Neural progenitor cell (in vitro differentiated cells): Measurements from ENCODE around the gene TOGARAM1. TPM values are rescaled to one million over a fixed set of nuclear protein-coding genes. Genes with fewer than 3 reads are reported as not detected.
A peak's percentile ranks its signal among the peaks of the same experiment; 100 is the strongest.

Source experiments
- DNase-seq: peaks from one replicate; pipeline ENCODE4 v3.0.0-alpha.2; 2016; ENCODE audit warnings: low spot score
- H2AFZ ChIP-seq: fragments of 200-600 bp; sonication (generic); replicated peaks from 2 replicates; pipeline ENCODE4 v1.6.1; 2016; ENCODE audit warnings: antibody characterized with exemption
- H3F3A ChIP-seq: fragments of 200-600 bp; sonication (generic); 2 replicates; pipeline ENCODE4 v1.6.1; 2016; ENCODE audit warnings: antibody characterized with exemption, low read depth
- H3K27ac ChIP-seq: fragments of 200-600 bp; sonication (generic); 2 replicates; pipeline ENCODE4 v1.5.1; 2016; ENCODE audit warnings: mild to moderate bottlenecking
- H3K27me3 ChIP-seq: fragments of 200-600 bp; sonication (generic); 2 replicates; pipeline ENCODE4 v1.6.1; 2016; ENCODE audit warnings: mild to moderate bottlenecking, moderate library complexity
- H3K36me3 ChIP-seq: fragments of 200-600 bp; sonication (generic); 2 replicates; pipeline ENCODE4 v1.5.1; 2016
- H3K4me1 ChIP-seq: fragments of 200-600 bp; sonication (generic); 2 replicates; pipeline ENCODE4 v1.6.1; 2016; ENCODE audit warnings: mixed run types
- H3K4me2 ChIP-seq: fragments of 200-600 bp; sonication (generic); 2 replicates; pipeline ENCODE4 v1.6.1; 2016
- H3K4me3 ChIP-seq: fragments of 200-600 bp; sonication (generic); 2 replicates; pipeline ENCODE4 v1.5.1; 2016
- H3K79me2 ChIP-seq: fragments of 200-600 bp; sonication (generic); 2 replicates; pipeline ENCODE4 v1.6.1; 2016; ENCODE audit warnings: low read depth
- H3K9ac ChIP-seq: fragments of 200-600 bp; sonication (generic); 2 replicates; pipeline ENCODE4 v1.6.1; 2016
- H3K9me3 ChIP-seq: fragments of 200-600 bp; sonication (generic); 2 replicates; pipeline ENCODE4 v1.5.1; 2016; ENCODE audit warnings: low read depth
- H4K20me1 ChIP-seq: fragments of 200-600 bp; sonication (generic); 2 replicates; pipeline ENCODE4 v1.6.1; 2016; ENCODE audit warnings: low read depth
- H3K27ac Mint-ChIP-seq: 3 replicates; pipeline ENCODE4 v1.8.0; 2021; ENCODE audit warnings: mixed read lengths
- H3K27me3 Mint-ChIP-seq: 2 replicates; pipeline ENCODE4 v1.8.0; 2022; ENCODE audit warnings: low read depth, mild to moderate bottlenecking, inconsistent platforms, moderate library complexity, mixed read lengths; ENCODE audit not compliant: insufficient read depth
- H3K36me3 Mint-ChIP-seq: 3 replicates; pipeline ENCODE4 v1.8.0; 2021; ENCODE audit warnings: mixed read lengths
- H3K4me1 Mint-ChIP-seq: 3 replicates; pipeline ENCODE4 v1.8.0; 2021; ENCODE audit warnings: mixed read lengths
- H3K4me3 Mint-ChIP-seq: 3 replicates; pipeline ENCODE4 v1.8.0; 2021; ENCODE audit warnings: mild to moderate bottlenecking, moderate library complexity, mixed read lengths
- H3K9me3 Mint-ChIP-seq: 3 replicates; pipeline ENCODE4 v1.8.0; 2020; ENCODE audit warnings: mixed read lengths
- CTCF ChIP-seq: fragments of 200-600 bp; sonication (generic); IDR thresholded peaks from 2 replicates; pipeline ENCODE4 v1.5.1; 2017; ENCODE audit warnings: antibody characterized with exemption, mild to moderate bottlenecking
- EZH2 ChIP-seq: fragments of 200-600 bp; sonication (generic); IDR thresholded peaks from 2 replicates; pipeline ENCODE4 v1.6.1; 2017; ENCODE audit warnings: antibody characterized with exemption, mild to moderate bottlenecking, moderate library complexity
- EZH2phosphoT487 ChIP-seq: fragments of 200-600 bp; sonication (generic); IDR thresholded peaks from 2 replicates; pipeline ENCODE4 v1.6.1; 2017; ENCODE audit warnings: antibody characterized with exemption
- total RNA-seq: library from RNA; depleted of rRNA; stranded (reverse); fragments of >200 nt; gene quantifications from 2 replicates; pipeline ENCODE4 v1.2.3, GENCODE V29; 2015; ENCODE audit warnings: low replicate concordance

TOGARAM1 gene
- total RNA-seq, 1 donor from 2014 or later = 23.1 TPM

- no peak overlapping the region for H2AFZ ChIP-seq
- peaks cover 23% of the 10 kb centered on the region for H3K4me1 Mint-ChIP-seq
- H3F3A ChIP-seq = peaks cover 20% of the 10 kb centered on the region
- peaks cover 11% of the 10 kb centered on the region for H3K36me3 Mint-ChIP-seq
- H3K27ac ChIP-seq = no peak overlapping the region
- DNase-seq = no peak
- TF ChIP-seq CTCF (no peak), EZH2 (no peak), EZH2phosphoT487 (no peak)
- H3K9ac ChIP-seq = peak overlapping the region; percentile 67
- H3K27me3 Mint-ChIP-seq = no peaks in the 10 kb centered on the region
- H3K4me2 ChIP-seq = peak overlapping the region; percentile 82
- H3K36me3 ChIP-seq = no peaks in the 10 kb centered on the region
- peak overlapping the region; percentile 78 for H3K4me3 ChIP-seq
- peak overlapping the region; percentile 90 for H3K27ac Mint-ChIP-seq
- no peak overlapping the region for H3K4me3 Mint-ChIP-seq
- H4K20me1 ChIP-seq = peaks cover 51% of the 10 kb centered on the region
- peaks cover 7% of the 10 kb centered on the region for H3K4me1 ChIP-seq
- no peaks in the 10 kb centered on the region for H3K27me3 ChIP-seq
- peaks cover 24% of the 10 kb centered on the region for H3K9me3 Mint-ChIP-seq
- peaks cover 92% of the 10 kb centered on the region for H3K79me2 ChIP-seq
- H3K9me3 ChIP-seq = no peaks in the 10 kb centered on the region
These were observed 1.8 kb upstream of the TOGARAM1 start for GRCh38 chr14:44960146-44960545.

GRCh38 chr14:44960646-44961045 lies 1.3 kb upstream of the TOGARAM1 start:
- H3K36me3 Mint-ChIP-seq = peaks cover 14% of the 10 kb centered on the region
- H3K4me1 Mint-ChIP-seq = peaks cover 25% of the 10 kb centered on the region
- Histone ChIP-seq H3K79me2 (peaks cover 92% of the 10 kb centered on the region), H3K9ac (peak overlapping the region; percentile 67), H3K4me3 (peak overlapping the region; percentile 78), H3F3A (peaks cover 20% of the 10 kb centered on the region), H4K20me1 (peaks cover 52% of the 10 kb centered on the region), H3K36me3 (no peaks in the 10 kb centered on the region), H3K27ac (no peak overlapping the region), H3K27me3 (no peaks in the 10 kb centered on the region), H3K9me3 (no peaks in the 10 kb centered on the region), H2AFZ (no peak overlapping the region), H3K4me2 (peak overlapping the region; percentile 82), H3K4me1 (peaks cover 7% of the 10 kb centered on the region)
- H3K9me3 Mint-ChIP-seq = peaks cover 28% of the 10 kb centered on the region
- DNase-seq = no peak
- H3K27me3 Mint-ChIP-seq = no peaks in the 10 kb centered on the region
- no peak for TF ChIP-seq EZH2phosphoT487
- TF ChIP-seq EZH2 = no peak
- no peak for TF ChIP-seq CTCF
- no peak overlapping the region for H3K4me3 Mint-ChIP-seq
- peak overlapping the region; percentile 90 for H3K27ac Mint-ChIP-seq

- no peak overlapping the region for H3K4me3 Mint-ChIP-seq
- peaks cover 92% of the 10 kb centered on the region for H3K79me2 ChIP-seq
- peak overlapping the region; percentile 68 for H2AFZ ChIP-seq
- peaks cover 47% of the 10 kb centered on the region for H4K20me1 ChIP-seq
- no peaks in the 10 kb centered on the region for H3K9me3 ChIP-seq
- H3K4me2 ChIP-seq = peak overlapping the region; percentile 82
- H3F3A ChIP-seq = peaks cover 20% of the 10 kb centered on the region
- TF ChIP-seq EZH2 (no peak), CTCF (no peak), EZH2phosphoT487 (no peak)
- no peaks in the 10 kb centered on the region for H3K36me3 ChIP-seq
- no peaks in the 10 kb centered on the region for H3K27me3 Mint-ChIP-seq
- H3K27ac Mint-ChIP-seq = no peak overlapping the region
- H3K4me1 ChIP-seq = peaks cover 7% of the 10 kb centered on the region
- H3K9me3 Mint-ChIP-seq = peaks cover 28% of the 10 kb centered on the region
- peak overlapping the region; percentile 78 for H3K4me3 ChIP-seq
- H3K27me3 ChIP-seq = no peaks in the 10 kb centered on the region
- peak; percentile 73 for DNase-seq
- peaks cover 14% of the 10 kb centered on the region for H3K36me3 Mint-ChIP-seq
- peaks cover 26% of the 10 kb centered on the region for H3K4me1 Mint-ChIP-seq
- H3K9ac ChIP-seq = peak overlapping the region; percentile 67
- peak overlapping the region; percentile 43 for H3K27ac ChIP-seq
These were observed 838 bp upstream of the TOGARAM1 start for GRCh38 chr14:44961151-44961553.
